Muscle of leg (tissue), 11 donors: ENCODE data around the gene PIP5K1B. TPM values are rescaled to one million over a fixed set of nuclear protein-coding genes. Genes with fewer than 3 reads are reported as not detected.

ENCODE experiments used
- DNase-seq: peaks from one replicate; pipeline ENCODE4 v3.0.0; 2013
- H3K27ac ChIP-seq: one replicate; pipeline ENCODE4 v1.5.1; 2013; ENCODE audit warnings: mild to moderate bottlenecking, low read length, control low read depth
- H3K27me3 ChIP-seq: one replicate; pipeline ENCODE4 v1.6.1; 2013; ENCODE audit warnings: low read length; ENCODE audit not compliant: control insufficient read depth, insufficient read depth
- H3K36me3 ChIP-seq: one replicate; pipeline ENCODE4 v1.6.1; 2013; ENCODE audit warnings: low read length; ENCODE audit not compliant: control insufficient read depth, insufficient read depth
- H3K4me1 ChIP-seq: one replicate; pipeline ENCODE4 v1.6.1; 2013; ENCODE audit warnings: low read length; ENCODE audit not compliant: control insufficient read depth, insufficient read depth
- H3K4me3 ChIP-seq: one replicate; pipeline ENCODE4 v1.5.1; 2013; ENCODE audit warnings: low read length, control low read depth
- H3K9me3 ChIP-seq: replicated peaks from 2 replicates; pipeline ENCODE4 v1.6.1; 2013; ENCODE audit warnings: low read depth, low read length; ENCODE audit not compliant: control insufficient read depth
- WGBS: methylation state at CpG from one replicate; pipeline ENCODE4 v1.1.5; 2013; ENCODE audit warnings: missing lambda C conversion rate; ENCODE audit not compliant: insufficient coverage; 5-methylcytosine and 5-hydroxymethylcytosine counted together
- polyA plus RNA-seq, 8 donors: library from polyadenylated mRNA; unstranded; fragments of 120-200 nt; gene quantifications; one replicate each; pipeline versions ENCODE4 v1.2.1 to v1.2.3, GENCODE V29; 2013; ENCODE audit warnings: inconsistent platforms in 1 of 8, low replicate concordance in 1 of 8; ENCODE audit not compliant: insufficient read length in 8 of 8, insufficient read depth in 1 of 8
- total RNA-seq: library from RNA; stranded (reverse); fragments of 120-200 nt; gene quantifications from one replicate; pipeline ENCODE4 v1.2.4, GENCODE V29; 2013

Gene PIP5K1B
- total and polyA plus RNA-seq, 9 donors: 0.91 to 3.1 (median 1.3) TPM

DNA sequence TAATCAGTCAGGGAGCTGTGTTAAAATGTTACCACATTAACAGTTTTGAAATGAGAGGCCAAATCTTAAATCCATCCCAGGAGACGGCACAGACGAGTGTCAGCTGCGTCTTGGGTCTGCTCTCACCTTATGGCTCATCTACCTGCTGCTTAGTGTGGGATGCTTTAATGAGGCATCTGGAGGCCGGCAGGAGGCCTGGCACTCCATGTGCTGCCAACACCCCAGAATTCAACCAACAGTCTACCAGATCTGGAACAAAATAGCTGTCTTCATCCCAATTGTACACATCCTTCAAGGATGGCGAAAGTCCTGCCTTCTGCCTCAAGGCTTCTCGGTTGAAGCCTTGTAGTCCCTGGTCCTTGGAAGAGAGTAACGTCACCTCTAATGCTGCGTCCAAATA is 296.9 kb downstream of the PIP5K1B start:
- Histone ChIP-seq H3K36me3 (no peaks in the 10 kb centered on the region), H3K4me1 (peaks cover 9% of the 10 kb centered on the region), H3K9me3 (no peaks in the 10 kb centered on the region), H3K27me3 (no peaks in the 10 kb centered on the region), H3K4me3 (no peak overlapping the region), H3K27ac (no peak overlapping the region)
- 83% methylated on average over 1 of the region's 8 CpGs for WGBS
- no peak for DNase-seq

DNA sequence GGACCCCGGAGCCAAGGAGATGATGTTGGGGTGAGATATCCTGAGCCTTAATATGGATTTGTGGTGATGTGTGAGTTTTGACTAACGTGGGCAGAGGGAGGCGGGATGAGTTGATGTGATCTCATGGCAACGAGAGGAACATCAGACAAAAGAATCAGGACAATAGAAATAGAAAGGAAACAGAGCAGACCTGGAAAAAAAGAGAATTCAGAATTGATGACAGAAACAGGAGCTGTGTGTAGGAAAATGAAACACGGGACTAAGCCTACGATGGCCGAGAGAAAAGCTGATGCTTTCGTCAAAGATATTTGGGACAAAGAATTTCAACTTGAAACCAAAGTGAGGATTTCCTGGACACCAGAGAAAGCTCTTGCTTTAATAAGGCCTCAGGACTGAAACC is 298.0 kb downstream of the PIP5K1B start:
- Histone ChIP-seq H3K27me3 (no peaks in the 10 kb centered on the region), H3K27ac (no peak overlapping the region), H3K4me1 (peaks cover 9% of the 10 kb centered on the region), H3K4me3 (no peak overlapping the region), H3K36me3 (no peaks in the 10 kb centered on the region), H3K9me3 (no peaks in the 10 kb centered on the region)
- peak; percentile 33 for DNase-seq
- WGBS: 56% methylated on average over 8 of the region's 8 CpGs

DNA sequence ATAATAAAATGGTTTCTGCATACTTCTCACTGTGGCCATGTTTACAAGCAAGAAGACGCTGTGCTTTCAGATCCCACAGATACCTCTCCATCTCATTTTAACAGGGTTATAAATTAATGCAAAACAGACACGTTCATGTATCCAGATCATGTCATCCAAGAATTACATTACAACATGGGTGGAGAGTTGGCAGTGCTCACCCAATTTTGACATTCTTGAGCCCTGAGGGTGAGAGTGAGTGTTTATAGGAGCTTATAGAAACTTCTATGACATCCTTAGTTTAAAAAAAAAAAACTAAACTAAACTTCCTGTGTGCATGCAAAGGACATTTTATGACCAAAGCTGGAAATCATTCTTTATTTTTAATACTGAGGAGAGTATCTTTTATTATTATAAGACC is 299.8 kb downstream of the PIP5K1B start:
- DNase-seq: no peak
- WGBS: no CpG with 5 or more reads among the region's 2 CpGs

DNA sequence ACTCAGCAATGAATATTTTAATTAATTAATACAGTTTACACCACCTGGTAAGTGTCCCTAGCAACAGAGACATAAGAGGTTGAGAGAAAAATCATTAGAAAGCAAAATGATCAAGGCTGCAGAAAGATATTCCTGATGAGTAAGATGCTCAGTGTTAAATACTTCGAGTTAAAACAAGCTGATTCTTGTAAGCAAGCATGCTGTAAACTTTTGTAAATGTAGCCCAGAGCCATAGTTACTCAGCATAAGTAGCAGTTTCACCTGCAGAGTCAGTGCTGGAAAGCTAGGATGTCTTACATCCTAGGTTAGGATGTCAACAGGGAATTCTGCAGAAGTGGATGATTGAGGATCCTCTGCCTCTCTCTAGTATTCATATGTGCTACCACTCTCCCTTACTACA is 304.7 kb downstream of the PIP5K1B start:
- H3K4me3 ChIP-seq: no peak overlapping the region
- 75% methylated on average over 1 of the region's 1 CpG for WGBS

More for the DNA sequence above, 299.8 kb downstream of the PIP5K1B start:
- H3K4me1 ChIP-seq: peaks cover 4% of the 10 kb centered on the region
- no peaks in the 10 kb centered on the region for H3K36me3 ChIP-seq
- no peak overlapping the region for H3K27ac ChIP-seq
- H3K9me3 ChIP-seq: no peaks in the 10 kb centered on the region
- H3K27me3 ChIP-seq: no peaks in the 10 kb centered on the region
- H3K4me3 ChIP-seq: no peak overlapping the region

DNA sequence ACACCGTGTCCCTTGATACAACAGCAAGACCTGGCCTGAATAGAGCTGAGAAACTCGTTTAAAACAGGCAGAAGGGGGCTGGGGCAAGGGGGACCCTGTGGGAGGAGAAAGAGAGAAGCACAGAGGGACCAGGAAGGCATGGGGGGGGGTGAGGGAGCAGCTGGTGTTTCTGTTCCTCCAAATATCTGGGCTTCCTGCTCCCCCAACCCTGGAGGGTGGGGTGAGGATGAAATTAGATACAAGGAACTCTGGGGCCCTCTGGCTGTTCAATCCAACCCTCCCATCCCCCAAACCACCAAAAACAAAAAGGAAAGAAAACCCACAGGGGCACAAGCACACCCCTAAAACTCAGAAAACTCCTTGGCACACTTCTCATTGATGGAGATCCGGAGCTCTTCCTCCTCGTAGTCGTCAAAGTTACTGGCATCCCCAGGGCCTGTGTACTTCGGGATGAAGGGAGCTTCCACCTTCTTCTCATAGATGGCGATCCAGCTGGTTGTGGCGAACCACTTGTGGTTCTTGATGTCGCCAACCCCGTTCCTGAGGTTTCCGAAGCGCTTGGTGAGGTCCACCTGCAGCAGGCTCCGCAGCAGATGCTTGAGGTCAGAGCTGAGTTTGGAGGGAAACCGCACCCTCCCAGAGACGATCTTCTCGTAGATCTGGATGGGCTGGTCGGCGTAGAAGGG is 307.8 kb downstream of the PIP5K1B start:
- DNase-seq: no peak
- WGBS: 96% methylated on average over 11 of the region's 18 CpGs

More for the DNA sequence above, 304.7 kb downstream of the PIP5K1B start:
- Histone ChIP-seq H3K36me3 (no peaks in the 10 kb centered on the region), H3K9me3 (no peaks in the 10 kb centered on the region), H3K27me3 (no peaks in the 10 kb centered on the region), H3K4me1 (no peaks in the 10 kb centered on the region), H3K27ac (no peak overlapping the region)
- DNase-seq: no peak

DNA sequence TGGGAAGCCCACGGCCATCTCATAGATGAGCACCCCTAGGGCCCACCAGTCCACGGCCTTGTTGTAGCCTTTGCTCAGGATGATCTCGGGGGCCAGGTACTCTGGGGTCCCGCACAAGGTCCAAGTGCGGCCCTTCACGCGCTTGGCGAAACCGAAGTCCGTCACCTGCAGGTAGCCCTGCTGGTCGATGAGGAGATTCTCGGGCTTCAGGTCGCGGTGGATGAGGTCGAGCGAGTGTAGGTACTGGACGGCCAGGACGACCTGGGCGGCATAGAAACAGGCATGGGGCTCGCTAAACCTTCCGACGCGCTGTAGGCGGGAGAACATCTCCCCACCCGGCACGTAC is 308.3 kb downstream of the PIP5K1B start:
- no peak overlapping the region for H3K4me3 ChIP-seq
- H3K36me3 ChIP-seq: no peaks in the 10 kb centered on the region
- no peak overlapping the region for H3K27ac ChIP-seq
- H3K4me1 ChIP-seq: no peaks in the 10 kb centered on the region
- H3K9me3 ChIP-seq: no peaks in the 10 kb centered on the region
- WGBS: 97% methylated on average over 23 of the region's 26 CpGs
- H3K27me3 ChIP-seq: no peaks in the 10 kb centered on the region
- DNase-seq: no peak

More for the DNA sequence above, 307.8 kb downstream of the PIP5K1B start:
- H3K36me3 ChIP-seq: no peaks in the 10 kb centered on the region
- H3K4me1 ChIP-seq: no peaks in the 10 kb centered on the region
- no peaks in the 10 kb centered on the region for H3K27me3 ChIP-seq
- H3K27ac ChIP-seq: no peak overlapping the region
- H3K9me3 ChIP-seq: no peaks in the 10 kb centered on the region
- H3K4me3 ChIP-seq: no peak overlapping the region

DNA sequence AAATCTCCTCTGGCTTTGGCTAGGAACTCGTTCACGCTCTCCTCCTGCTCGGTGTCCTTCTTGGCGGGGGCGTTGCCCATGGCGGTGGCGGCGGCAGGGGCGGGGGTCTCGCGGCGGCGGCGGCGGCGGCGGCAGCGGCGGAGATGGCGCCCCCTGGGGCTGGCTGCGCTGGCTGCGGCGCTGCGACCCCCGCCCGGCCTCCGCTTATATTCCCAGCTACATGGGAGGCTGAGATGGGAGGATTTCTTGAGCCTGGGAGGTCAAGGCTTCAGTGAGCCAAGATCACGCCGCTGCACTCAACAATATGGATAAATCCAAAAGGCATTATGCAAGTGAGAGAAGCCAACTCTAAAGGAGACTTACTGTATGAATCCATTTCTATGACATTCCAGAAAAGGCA is 309.0 kb downstream of the PIP5K1B start, which contains the start of gene PRKACG:
Gene PRKACG (minus strand): TSS at position 101 of the 400 bp plus-strand sequence. CDS start 21 bp downstream, at position 80.
- WGBS: 91% methylated on average over 5 of the region's 29 CpGs

DNA sequence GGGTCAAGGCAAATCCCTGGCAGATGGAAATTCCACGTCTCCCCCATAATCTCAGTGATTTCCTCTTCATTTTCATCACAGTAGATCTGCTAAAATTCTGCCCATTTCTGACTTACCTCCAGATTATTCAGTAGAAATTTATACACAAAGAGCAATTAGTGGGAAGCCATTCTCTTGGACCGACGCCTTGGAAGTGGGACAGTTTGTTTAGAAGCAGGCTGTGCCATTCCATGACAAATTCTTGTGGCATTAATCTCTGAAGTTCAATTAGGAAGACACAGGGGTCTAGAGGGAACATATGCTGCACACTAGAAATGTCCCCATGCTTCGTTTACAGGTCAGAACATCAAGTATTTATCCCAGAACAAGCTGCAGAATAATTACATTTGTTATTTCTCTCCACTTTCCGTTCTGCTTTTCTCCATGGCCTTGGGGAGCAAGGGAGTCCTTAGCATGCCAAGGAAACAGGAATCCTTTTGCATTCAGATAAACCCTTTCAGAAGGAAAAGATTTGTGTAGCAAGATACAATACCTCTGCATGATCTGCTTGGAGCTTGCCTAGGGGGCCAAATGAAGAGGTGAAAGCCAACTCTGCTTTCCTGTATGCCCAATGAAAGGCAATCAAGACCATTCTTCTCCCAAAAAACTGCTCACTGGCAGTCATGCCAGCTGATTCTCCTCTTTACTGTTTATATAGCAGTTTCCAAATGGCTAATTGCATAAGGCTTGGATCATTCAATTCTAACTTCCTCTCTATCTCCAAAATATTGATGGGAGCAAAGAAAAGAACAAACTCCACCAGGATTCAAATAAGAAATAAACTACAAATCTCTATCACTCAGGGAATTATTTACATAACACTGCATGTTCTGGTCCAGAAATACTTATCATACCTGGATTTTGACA is 311.4 kb downstream of the PIP5K1B start:
- WGBS: 67% methylated on average over 1 of the region's 5 CpGs
- Histone ChIP-seq H3K36me3 (no peaks in the 10 kb centered on the region), H3K27ac (no peak overlapping the region), H3K27me3 (no peaks in the 10 kb centered on the region), H3K4me1 (no peaks in the 10 kb centered on the region), H3K9me3 (no peaks in the 10 kb centered on the region), H3K4me3 (no peak overlapping the region)
- no peak for DNase-seq

More for the DNA sequence above, 309.0 kb downstream of the PIP5K1B start, which contains the start of gene PRKACG:
- Histone ChIP-seq H3K4me1 (no peaks in the 10 kb centered on the region), H3K27me3 (no peaks in the 10 kb centered on the region), H3K9me3 (no peaks in the 10 kb centered on the region), H3K27ac (no peak within 1 kb of the TSS), H3K36me3 (no peaks in the 10 kb centered on the region), H3K4me3 (no peak within 1 kb of the TSS)
- no peak for DNase-seq

DNA sequence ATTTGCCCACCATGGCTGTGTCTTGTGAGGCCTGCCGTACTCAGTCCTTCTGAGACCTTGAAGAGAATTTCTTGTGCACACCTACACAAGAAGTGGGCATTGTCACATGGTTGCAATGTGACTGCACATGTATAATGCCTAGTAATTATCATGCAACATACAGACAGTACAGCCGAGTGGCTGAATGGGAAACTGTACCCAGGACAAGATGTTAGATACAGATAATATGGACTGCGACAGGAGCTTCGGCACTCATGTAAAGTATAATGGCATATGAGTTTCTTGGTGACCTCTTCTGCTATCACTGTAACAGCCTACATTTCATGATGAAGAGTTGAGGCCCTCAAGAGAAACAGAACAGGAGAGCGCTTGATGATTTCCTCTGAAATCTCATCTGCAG is 313.7 kb downstream of the PIP5K1B start:
- 78% methylated on average over 2 of the region's 5 CpGs for WGBS
- H3K9me3 ChIP-seq: no peaks in the 10 kb centered on the region
- no peak overlapping the region for H3K4me3 ChIP-seq

DNA sequence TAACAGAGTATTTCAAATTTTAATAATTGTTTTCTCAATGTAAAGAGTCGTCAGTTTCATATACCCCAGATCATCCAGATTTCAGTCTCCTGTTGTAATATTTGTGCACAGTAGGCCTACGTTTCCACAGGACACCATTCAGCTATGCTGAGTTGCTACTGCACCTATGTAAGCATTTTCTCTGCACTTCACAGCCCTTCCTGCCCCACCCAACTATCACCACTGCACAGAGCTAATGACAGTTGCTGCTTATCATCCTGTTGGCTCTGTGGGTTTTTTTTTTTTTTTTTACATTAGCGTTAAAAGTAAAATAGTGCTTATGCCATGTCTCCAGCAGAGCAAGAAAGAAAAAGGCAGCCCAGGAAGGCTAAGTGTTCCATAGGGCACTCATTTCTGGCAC is 314.8 kb downstream of the PIP5K1B start:
- Histone ChIP-seq H3K9me3 (no peaks in the 10 kb centered on the region), H3K27ac (no peak overlapping the region), H3K4me3 (no peak overlapping the region), H3K4me1 (no peaks in the 10 kb centered on the region), H3K36me3 (no peaks in the 10 kb centered on the region), H3K27me3 (peaks cover 2% of the 10 kb centered on the region)
- no peak for DNase-seq
- no CpG with 5 or more reads among the region's 3 CpGs for WGBS

More for the DNA sequence above, 313.7 kb downstream of the PIP5K1B start:
- Histone ChIP-seq H3K4me1 (no peaks in the 10 kb centered on the region), H3K27me3 (peaks cover 2% of the 10 kb centered on the region), H3K27ac (no peak overlapping the region), H3K36me3 (no peaks in the 10 kb centered on the region)
- DNase-seq: no peak
